A673 (cell line): ENCODE data around the gene CCDC149. TPM values are rescaled to one million over a fixed set of nuclear protein-coding genes. Genes with fewer than 3 reads are reported as not detected.

Experiments used
- BruUV-seq: library from RNA; stranded (reverse); fragments of 400-500 nt; replicated peaks from 2 replicates; lab custom pipeline; 2021; lab: Mats Ljungman, UMichigan
- CTCF ChIA-PET: fragments of 300-600 bp; sonication (Branson Sonifier 250); formaldehyde crosslinking; loops from one replicate; lab custom pipeline; 2022; ENCODE audit warnings: antibody characterized with exemption; lab: Charles Lee
- POLR2A ChIA-PET: fragments of 300-600 bp; sonication (Branson Sonifier 250); formaldehyde crosslinking; loops from one replicate; lab custom pipeline; 2022; ENCODE audit warnings: antibody characterized with exemption; ENCODE audit not compliant: low non-redundant PET; lab: Charles Lee
- DNase-seq: peaks from one replicate; pipeline ENCODE4 v3.0.0-alpha.2; 2015; ENCODE audit warnings: low spot score
- H3K27ac ChIP-seq: fragments of 200-600 bp; sonication (generic); 2 replicates; pipeline ENCODE4 v1.5.1; 2016; ENCODE audit warnings: mixed run types, low read depth, mild to moderate bottlenecking, mixed read lengths, antibody characterized with exemption, low read length; ENCODE audit not compliant: poor library complexity, severe bottlenecking
- H3K27me3 ChIP-seq: fragments of 200-600 bp; sonication (generic); replicated peaks from 2 replicates; pipeline ENCODE4 v1.6.1; 2017; ENCODE audit warnings: mixed run types, low read depth, mild to moderate bottlenecking, mixed read lengths, antibody characterized with exemption, low read length; ENCODE audit not compliant: insufficient read depth, poor library complexity
- H3K36me3 ChIP-seq: fragments of 200-600 bp; sonication (generic); 2 replicates; pipeline ENCODE4 v1.6.1; 2016; ENCODE audit warnings: mixed run types, mild to moderate bottlenecking, mixed read lengths, antibody characterized with exemption, low read length; ENCODE audit not compliant: insufficient read depth, poor library complexity, severe bottlenecking
- H3K4me1 ChIP-seq: fragments of 200-600 bp; sonication (generic); 2 replicates; pipeline ENCODE4 v1.6.1; 2017; ENCODE audit warnings: mixed run types, mild to moderate bottlenecking, mixed read lengths, antibody characterized with exemption, low read length; ENCODE audit not compliant: insufficient read depth, poor library complexity, severe bottlenecking
- H3K4me3 ChIP-seq: fragments of 200-600 bp; sonication (generic); 2 replicates; pipeline ENCODE4 v1.5.1; 2016; ENCODE audit warnings: low read depth, mixed run types, mild to moderate bottlenecking, mixed read lengths, low read length; ENCODE audit not compliant: poor library complexity, severe bottlenecking
- H3K9me3 ChIP-seq: fragments of 200-600 bp; sonication (generic); 2 replicates; pipeline ENCODE4 v1.6.1; 2016; ENCODE audit warnings: mixed run types, low read depth, mild to moderate bottlenecking, mixed read lengths, antibody characterized with exemption, low read length; ENCODE audit not compliant: poor library complexity, severe bottlenecking
- CTCF ChIP-seq: fragments of 300-800, 200-600 bp; sonication (generic); conservative IDR thresholded peaks from 2 replicates; pipeline ENCODE4 v1.5.1; 2017; ENCODE audit warnings: low read depth, mild to moderate bottlenecking, antibody characterized with exemption, low read length, moderate library complexity, mixed read lengths
- EZH2 ChIP-seq: fragments of 200-600 bp; sonication (generic); IDR thresholded peaks from 2 replicates; pipeline ENCODE4 v1.6.1; 2017; ENCODE audit warnings: borderline replicate concordance, low read depth, mild to moderate bottlenecking, mixed read lengths, antibody characterized with exemption, low read length; ENCODE audit not compliant: poor library complexity, severe bottlenecking
- intact Hi-C: fragments of 100-400 bp; cut with micrococcal nuclease; formaldehyde crosslinking; loops from one replicate; pipeline ENCODE4 v1.10.0; 2022; ENCODE audit not compliant: unreplicated experiment
- total RNA-seq: library from RNA; stranded (reverse); gene quantifications from 2 replicates; pipeline ENCODE4 v1.2.3, GENCODE V29; 2021

CCDC149 gene
- total RNA-seq, 1 experiment from 2014 or later, result 2.8 TPM

- TF ChIP-seq EZH2 (no peak), CTCF (no peak)
- Histone ChIP-seq H3K36me3 (no peaks in the 10 kb centered on the region), H3K4me3 (no peak overlapping the region), H3K27ac (no peak overlapping the region), H3K27me3 (no peaks in the 10 kb centered on the region), H3K4me1 (no peaks in the 10 kb centered on the region), H3K9me3 (peaks cover 5% of the 10 kb centered on the region)
- ChIA-PET CTCF (no interaction called here), POLR2A (no interaction called here)
- BruUV-seq, result no TSS peak
- DNase-seq, result no peak
- intact Hi-C loops, result no loop called here
These were observed 45.6 kb downstream of the CCDC149 start for GRCh38 chr4:24867251-24867650.

- TF ChIP-seq EZH2 (no peak), CTCF (no peak)
- ChIA-PET POLR2A (no interaction called here), CTCF (no interaction called here)
- DNase-seq, result no peak
- BruUV-seq, result no TSS peak
- no peak overlapping the region for H3K27ac ChIP-seq
- no peaks in the 10 kb centered on the region for H3K36me3 ChIP-seq
- H3K27me3 ChIP-seq, result no peaks in the 10 kb centered on the region
- H3K4me3 ChIP-seq, result no peak overlapping the region
- no peaks in the 10 kb centered on the region for H3K4me1 ChIP-seq
- intact Hi-C loops, result no loop called here
- peaks cover 5% of the 10 kb centered on the region for H3K9me3 ChIP-seq
These were observed 47.4 kb downstream of the CCDC149 start for GRCh38 chr4:24865401-24865800.

- H3K27me3 ChIP-seq, result no peaks in the 10 kb centered on the region
- POLR2A ChIA-PET, result no interaction called here
- H3K4me1 ChIP-seq, result no peaks in the 10 kb centered on the region
- intact Hi-C loops, result no loop called here
- no peak overlapping the region for H3K27ac ChIP-seq
- no TSS peak for BruUV-seq
- CTCF ChIA-PET, result no interaction called here
- DNase-seq, result no peak
- no peak overlapping the region for H3K4me3 ChIP-seq
- peaks cover 5% of the 10 kb centered on the region for H3K9me3 ChIP-seq
- TF ChIP-seq CTCF (no peak), EZH2 (no peak)
- no peaks in the 10 kb centered on the region for H3K36me3 ChIP-seq
These were observed 49.0 kb downstream of the CCDC149 start for GRCh38 chr4:24863799-24864198.
